Activated CD8-positive, alpha-beta memory T cell treated with anti-CD3 and anti-CD28 coated beads for 1 hour (primary cell): ENCODE data around the gene IRAK2.
A peak's percentile ranks its signal among the peaks of the same experiment; 100 is the strongest.
"Not testable (repeated sequence)": the region's sequence is repeated elsewhere in the genome, so short reads cannot be mapped to it uniquely, and the experiment has no call there.

Experiments
- DNase-seq, 2 donors: peaks; one replicate each; pipeline ENCODE4 v3.0.0-alpha.2; 2020; ENCODE audit warnings: low read depth in 1 of 2; ENCODE audit errors: extremely low read depth in 1 of 2

The IRAK2 gene

DNA sequence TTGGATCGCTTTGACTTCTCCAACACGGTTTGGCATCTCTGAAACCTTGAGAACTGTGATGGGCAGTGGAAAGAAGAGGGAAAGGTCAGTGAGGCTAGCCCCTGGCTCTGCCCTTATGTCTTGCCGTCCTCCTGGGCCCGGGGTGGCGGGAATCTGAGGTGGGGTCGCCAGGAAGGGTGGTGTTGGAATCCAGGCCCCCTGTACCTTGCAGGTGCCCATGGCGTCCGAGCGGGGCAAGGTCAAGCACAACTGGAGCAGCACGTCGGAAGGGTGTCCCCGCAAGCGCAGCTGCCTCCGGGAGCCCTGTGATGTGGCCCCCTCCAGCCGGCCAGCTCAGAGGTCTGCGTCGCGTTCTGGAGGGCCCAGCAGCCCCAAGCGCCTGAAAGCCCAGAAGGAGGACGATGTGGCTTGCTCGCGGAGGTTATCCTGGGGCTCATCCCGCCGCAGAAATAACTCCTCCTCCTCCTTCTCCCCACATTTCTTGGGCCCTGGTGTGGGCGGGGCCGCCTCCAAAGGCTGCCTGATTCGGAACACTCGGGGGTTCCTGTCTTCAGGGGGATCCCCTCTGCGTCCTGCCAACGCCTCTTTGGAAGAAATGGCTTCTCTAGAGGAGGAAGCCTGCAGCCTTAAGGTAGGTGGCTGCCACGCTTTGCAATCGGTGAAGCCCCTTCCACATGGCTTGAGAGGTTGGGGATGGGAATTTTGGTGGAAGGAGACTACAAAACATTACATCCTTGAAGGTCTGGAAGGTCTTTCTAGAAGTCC, 84.4 kb downstream of the IRAK2 start:
- DNase-seq: no peak

DNA sequence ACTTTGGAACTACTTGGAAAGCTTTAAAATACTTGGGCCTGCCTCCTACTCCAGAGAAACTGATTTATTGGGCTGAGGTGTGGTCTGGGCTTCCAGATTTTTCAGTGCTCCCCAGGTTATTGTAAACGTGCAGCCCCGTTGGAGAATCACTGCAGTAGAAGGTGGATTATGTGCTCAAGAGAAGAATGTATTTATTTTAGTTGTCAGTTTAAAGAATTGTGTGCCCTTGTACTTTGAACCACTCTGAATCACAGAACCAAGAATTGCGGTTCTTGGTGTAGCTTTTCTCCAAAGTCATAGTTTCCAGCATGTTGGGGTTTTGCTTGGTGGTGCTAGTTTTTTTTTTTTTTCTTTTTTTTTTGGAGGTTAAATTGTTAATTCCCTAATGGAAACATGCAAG, 85.1 kb downstream of the IRAK2 start:
- no peak for DNase-seq

DNA sequence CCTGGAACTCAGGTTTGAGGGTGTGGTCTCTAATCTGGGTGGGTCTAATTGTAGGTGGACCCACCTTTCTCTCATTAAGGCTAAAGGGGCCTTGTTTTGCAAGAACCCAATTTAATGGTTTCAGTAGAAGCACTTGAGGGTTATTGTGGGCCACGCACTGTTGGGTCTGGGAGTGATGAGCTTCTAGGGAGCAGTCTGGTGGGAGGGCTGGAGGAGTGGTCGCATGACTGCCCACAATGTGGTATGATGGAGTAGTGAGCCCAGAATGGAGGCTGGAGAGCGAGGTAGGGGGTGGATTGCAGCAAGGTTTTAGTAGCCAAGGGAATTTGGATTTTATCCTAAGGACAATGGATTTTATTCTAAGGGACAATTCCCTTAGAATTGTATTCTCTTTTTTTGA, 86.3 kb downstream of the IRAK2 start:
- no peak for DNase-seq

DNA sequence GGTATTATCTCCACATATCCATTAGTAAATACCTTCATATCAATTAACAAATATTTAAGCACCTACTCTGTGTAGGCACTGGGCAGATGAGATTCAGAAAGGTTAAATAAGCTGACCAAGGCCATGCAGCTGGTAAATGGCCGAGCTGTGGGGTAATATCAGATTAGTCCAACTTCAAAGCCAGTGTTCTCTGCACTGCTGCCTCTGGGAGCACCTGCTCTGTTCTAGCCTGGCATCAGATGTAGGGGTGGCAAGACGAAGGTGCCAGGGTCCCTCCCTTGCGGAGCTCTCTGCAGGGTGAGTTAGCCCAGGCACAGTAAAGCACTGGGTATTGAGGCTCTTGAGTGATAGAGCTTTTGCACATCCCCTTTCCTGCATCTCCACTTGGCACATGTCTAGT, 89.0 kb downstream of the IRAK2 start:
- DNase-seq: no peak

DNA sequence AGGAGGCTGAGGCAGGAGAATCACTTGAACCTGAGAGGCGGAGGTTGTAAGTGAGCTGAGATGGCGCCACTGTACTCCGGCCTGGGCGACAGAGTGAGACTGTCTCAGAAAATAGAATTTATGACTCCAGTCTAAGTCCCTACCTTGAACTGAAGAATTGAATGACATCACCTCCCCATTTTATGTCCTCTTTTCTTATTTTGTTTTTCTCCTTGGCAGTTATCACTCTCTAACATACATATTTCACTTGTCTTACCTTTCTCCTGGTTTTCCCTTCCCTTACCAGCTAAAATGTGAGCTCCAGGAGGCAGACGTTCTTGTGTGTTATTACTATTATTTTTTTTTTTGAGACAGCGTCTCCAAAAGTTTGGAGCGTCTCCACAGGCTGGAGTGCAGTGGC, 91.1 kb downstream of the IRAK2 start:
- no peak for DNase-seq

DNA sequence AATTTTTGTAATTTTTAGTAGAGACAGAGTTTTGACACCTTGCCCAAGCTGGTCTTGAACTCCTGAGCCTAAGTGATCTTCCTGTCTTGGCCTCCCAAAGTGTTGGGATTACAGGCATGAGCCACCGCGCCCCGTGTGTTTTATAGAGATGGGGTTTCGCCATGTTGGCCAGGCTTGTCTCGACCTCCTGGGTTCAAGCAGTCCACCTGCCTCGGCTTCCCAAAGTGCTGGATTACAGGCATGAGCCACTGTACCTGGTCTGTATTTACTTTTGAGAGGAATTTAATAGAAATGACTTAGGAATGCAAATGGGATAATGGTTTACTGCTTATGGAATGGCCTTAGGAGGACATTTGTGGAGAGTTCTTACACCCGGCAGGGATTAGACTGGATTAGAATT, 94.3 kb downstream of the IRAK2 start:
- DNase-seq: no peak

DNA sequence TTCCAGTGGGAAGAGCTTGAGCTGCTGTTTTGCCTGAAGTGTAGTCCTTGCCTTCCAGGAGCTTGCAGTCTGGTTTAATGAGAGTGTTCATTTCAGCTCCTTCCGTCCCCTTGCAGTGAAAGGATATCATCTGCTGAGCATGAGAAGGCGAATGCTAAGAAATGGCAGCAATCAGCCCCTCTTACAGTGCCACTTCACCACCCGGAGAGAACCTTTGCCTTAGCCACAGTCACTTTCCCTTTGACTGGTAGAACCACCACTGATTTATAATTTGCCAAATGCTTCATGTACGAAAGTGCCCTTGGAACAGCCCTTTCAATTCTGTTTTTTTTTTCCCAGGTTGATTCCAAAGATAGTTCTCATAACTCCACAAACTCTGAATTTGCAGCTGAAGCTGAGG, 95.1 kb downstream of the IRAK2 start:
- no peak for DNase-seq

DNA sequence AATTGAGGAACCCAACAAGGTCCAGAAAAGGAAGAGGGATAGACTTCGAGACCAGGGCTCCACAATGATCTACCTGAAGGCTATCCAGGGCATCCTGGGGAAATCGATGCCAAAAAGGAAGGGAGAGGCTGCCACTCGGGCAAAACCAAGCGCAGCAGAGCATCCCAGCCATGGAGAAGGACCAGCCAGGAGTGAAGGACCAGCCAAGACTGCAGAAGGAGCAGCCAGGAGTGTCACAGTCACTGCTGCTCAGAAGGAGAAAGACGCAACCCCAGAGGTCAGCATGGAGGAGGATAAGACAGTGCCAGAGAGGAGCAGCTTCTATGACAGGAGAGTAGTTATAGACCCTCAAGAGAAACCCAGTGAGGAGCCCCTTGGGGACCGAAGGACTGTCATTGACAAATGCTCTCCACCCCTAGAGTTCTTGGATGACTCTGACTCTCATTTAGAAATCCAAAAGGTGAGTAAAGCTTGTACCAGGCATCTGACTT, 95.5 kb downstream of the IRAK2 start:
- DNase-seq: no peak

DNA sequence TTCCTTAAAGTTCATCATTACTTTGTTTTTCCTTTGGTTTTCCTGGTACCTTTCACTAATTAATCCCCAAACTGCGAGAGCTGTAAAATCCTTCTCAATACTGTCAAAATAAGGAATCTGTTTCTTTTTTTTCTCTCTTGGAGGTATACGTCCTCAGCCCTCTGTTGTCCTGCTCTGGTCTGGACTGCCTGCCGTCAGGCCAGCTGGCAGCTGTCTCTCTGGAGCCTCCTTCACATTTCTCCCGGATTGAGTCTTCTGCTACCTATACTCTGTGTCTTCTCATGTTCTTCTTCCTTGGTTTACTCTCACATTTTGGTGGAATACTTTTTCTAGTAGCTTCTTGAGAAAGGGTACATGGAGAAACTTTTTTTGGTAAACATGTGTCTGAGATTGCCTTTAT, 97.3 kb downstream of the IRAK2 start:
- no peak for DNase-seq

DNA sequence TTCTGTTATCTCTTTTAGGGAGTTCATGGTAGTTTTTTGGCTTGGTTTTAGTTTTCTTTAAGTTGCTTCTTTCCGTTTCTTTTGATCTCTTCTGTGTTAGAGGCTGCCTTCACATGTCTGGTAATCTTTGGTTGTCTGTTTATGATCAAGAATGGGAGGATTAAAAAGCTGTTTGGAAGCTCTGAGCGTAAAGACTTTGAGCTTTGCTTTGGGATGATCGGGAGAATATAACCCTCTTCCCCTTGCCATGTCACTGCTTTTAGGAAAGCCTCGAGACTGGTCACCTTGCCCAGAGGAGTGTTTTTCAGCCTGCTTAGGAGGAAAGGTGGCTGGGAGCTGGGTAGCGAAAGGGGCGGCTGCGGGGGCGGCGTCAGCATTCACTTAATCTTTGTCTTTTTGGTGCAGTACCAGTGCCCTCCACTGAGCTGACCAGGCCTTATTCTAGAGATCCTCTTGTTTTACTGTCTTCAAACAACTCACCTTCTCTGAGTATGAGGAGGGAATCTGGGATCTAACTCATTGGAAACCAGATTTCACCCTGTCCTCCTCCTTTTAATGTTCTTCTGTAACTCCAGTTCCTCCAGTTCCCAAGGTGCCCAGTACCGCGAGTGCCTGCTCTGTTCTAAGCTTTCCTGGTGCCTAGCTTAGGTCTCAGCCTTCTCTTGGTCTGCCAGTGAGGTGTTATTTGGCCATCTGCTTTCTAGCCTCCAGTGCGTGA, 99.1 kb downstream of the IRAK2 start:
- DNase-seq: peak; percentile 35 to 58

DNA sequence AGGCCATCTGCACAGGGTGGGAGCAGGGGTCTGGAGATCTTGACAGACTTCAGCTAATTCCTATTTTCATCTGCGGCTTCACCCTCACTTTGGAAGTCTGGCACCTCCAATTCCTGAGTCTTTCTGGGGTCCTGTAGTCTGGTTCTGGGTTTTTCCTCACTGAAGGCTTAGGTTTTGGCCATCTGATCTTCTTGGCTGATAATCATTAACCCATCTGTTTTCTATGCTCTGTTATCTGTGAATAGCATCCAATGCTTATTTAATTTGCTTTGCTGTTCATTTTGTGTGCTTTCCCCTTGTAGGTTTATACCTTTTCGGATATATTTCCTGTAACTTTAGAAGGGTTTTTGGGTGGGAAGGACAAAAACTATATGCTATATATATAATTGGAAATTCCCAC, 101.1 kb downstream of the IRAK2 start:
- no peak for DNase-seq

DNA sequence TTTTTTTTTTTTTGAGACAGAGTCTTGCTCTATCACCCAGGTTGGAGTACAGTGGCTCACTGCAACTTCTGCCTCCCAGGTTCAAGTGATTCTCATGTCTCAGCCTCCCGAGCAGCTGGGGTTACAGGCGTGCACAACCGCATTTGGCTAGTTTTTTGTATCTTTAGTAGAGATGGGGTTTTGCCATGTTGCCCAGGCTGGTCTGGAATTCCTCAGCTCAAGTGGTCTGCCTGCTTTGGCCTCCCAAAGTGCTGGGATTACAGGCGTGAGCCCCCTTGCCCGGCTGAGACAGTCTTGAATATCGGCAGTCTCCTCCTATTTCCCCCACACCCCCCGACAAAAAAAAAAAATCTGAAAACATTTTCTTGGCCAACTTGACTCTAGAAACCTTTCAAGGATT, 102.2 kb downstream of the IRAK2 start:
- not testable (repeated sequence) for DNase-seq

DNA sequence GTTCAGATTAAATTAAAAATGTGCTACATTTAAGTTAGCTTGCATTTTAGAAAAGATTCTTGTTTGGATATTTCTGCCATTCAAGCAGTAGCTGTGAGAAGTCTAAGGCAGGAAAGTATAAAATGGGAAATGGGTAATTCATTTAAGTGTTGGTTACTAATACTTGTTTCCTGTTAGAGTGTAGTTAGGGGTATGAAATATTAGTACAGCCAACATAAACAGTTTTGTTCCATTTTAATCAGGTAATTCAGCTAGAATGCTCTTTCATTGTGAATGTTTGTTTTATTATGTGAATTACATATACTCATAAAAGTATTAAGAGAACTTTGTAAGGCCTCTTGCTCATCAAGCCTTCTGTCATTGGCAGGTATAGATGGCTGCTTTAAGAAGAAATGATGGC, 103.4 kb downstream of the IRAK2 start:
- DNase-seq: no peak

DNA sequence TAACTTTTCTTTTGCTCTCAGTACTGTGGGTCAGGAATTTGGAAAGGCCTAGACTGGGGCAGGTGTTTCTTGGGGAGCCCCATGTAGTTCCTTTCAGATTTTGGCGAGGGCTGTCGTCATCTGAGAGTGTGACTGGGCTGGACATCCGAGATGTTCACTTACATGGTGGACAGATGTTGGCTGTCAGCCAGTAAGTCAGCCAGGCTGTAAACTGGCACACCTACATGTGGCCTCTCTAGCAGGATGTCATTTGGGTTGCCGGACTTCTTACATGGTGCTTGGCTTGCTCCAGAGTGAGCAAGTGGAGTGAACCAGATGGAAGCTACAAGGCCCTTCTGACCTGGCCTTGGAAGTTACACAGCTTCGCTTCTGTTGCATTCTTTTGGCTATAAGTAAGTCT, 104.2 kb downstream of the IRAK2 start:
- DNase-seq: no peak

DNA sequence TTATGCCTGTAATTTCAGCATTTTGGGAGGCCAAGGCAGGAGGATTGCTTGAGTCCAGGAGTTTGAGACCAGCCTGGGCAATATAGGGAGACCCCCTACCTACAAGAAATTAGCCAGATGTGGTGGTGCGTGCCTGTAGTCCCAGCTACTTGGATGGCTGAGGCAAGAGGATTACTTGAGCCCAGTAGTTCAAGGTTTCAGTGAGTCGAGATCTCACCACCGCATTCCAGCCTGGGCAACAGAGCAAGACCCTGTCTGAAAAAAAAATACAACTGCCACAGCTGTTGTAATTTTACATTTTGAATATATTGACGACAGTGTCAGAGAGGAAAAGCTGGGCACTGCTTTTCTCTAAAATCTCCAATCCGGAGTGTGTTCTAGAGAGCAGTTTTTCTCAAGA, 104.7 kb downstream of the IRAK2 start:
- DNase-seq: no peak

DNA sequence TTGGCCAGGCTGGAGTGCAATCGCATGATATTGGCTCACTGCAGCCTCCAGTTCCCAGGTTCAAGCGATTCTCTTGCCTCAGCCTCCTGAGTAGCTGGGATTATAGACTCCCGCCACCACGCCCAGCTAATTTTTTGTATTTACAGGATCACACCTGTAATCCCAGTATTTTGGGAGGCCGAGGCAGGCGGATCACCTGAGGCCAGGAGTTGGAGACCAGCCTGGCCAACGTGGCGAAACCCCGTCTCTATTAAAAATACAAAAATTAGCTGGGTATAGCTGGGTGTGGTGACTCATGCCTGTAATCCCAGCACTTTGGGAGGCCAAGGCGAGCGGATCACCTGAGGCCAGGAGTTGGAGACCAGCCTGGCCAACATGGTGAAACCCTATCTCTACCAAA, 107.8 kb downstream of the IRAK2 start:
- DNase-seq: not testable (repeated sequence)

DNA sequence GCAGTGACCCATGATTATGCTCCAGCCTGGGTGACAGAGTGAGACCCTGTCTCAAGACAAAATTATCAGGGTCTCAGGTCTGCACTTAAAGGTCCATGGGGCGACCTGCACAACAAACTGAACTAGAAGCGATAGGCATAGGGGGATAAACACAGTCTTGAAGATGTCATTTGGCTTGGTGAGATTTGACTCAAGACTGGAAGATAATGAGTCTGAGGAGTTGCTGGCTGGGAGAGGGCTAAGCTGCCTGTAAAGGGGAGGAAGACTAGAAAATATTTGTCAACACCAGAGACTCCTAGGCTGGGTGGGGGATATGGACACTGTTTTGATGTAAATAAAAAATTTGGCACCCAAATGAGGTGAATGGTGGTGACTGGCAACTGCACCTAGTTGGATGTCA, 108.3 kb downstream of the IRAK2 start:
- DNase-seq: no peak

DNA sequence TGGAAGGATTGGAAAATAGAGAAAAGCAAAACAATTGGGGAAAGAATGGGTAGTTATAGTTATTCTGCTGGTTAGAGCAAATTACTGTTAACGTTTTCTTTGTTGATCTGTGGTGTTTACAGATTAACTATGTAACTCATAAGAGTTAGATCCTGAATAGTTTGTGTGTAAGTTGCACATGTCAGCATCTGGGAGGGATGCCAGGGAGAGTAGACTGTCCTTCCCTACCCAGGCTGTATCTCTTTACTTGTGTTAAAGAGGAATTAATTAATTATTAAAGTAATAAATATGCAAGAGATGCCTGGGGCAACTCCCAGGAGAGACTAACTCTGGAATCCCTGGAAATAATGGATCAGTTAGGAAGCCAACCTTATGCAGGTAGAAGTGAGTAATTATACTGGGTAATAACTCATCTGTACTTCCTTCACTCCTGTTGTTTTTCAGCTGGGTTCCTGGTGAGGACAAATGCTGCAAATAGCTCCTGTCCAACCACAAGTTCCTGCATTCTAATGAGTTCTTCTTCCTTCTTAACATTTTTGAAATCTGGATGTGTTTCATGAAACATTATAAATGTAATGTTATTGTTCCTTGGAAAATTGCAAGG, 109.1 kb downstream of the IRAK2 start:
- no peak for DNase-seq

DNA sequence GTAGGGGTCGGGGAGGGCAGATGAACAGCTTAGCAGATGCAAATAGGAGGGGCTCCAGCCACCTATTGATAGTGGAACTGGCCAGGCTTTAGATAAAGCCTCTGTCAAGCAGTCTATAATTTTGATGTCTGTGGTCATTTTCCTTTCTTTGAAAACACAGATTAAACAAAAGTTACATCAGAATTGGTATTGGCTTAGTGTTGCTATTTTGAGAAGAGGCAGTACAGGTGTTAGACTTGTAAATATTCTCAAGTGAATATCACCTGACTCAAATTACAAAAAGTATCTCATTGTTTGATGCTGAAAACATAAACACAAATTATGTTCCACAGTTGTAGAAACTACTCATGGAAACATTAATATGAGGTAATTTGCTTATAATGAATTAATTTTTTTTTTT, 109.9 kb downstream of the IRAK2 start:
- no peak for DNase-seq

DNA sequence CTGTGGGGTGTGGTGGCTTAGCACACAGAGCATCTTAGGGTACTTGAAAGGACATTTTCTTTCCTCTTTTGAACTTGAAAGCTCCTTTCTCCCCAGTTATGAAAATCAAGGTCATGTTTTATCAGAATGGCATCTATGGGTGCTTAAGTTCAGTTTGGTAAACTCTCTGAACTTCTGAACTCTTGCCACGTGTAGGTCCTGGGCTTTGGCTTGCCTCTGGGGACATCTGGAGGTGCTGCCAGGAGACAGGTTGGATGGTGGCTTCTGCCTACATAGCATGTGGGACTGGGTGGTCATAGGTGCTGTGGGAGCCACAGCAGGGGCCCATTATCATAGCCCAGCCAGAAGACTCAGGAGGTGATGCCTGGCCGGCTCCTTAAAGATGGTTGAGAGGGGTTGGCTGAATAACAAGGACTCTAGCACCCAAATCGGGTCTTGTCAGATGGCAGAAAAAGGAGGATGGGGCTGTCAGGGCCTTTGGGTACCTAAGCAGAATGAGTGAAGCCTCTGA, 112.5 kb downstream of the IRAK2 start:
- DNase-seq: no peak

DNA sequence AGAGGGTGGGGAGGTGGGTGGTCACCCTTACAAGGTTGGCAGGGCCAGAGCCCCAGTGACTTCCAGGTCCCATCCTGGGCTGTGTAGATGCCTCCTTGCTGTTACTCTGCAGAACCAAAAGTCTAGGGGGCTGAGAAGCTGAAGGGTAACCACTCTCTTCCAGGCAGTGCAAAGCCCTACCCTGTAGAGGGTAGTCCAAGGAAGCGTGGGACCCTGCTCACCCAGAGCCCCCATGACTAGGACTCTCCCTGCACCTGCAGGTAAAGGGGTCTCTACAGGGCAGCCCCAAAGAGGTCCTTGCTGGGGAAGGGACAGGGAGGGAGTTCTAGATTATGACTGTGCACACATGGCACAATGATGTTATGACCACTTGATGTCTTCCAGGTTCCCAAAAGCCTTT, 113.8 kb downstream of the IRAK2 start:
- DNase-seq: no peak
